Measurements from ENCODE around the gene B3GNT3.
"Not testable (repeated sequence)": the region's sequence is repeated elsewhere in the genome, so short reads cannot be mapped to it uniquely, and the experiment has no call there.

Gene B3GNT3

GRCh38 chr19:17767559-17767958 is 27.4 kb upstream of the B3GNT3 start:
- DNase-seq (ENCODE audit: low read depth) = no peak

GRCh38 chr19:17770613-17771012 is 24.3 kb upstream of the B3GNT3 start:
- DNase-seq (ENCODE audit: low read depth) = no peak

DNA sequence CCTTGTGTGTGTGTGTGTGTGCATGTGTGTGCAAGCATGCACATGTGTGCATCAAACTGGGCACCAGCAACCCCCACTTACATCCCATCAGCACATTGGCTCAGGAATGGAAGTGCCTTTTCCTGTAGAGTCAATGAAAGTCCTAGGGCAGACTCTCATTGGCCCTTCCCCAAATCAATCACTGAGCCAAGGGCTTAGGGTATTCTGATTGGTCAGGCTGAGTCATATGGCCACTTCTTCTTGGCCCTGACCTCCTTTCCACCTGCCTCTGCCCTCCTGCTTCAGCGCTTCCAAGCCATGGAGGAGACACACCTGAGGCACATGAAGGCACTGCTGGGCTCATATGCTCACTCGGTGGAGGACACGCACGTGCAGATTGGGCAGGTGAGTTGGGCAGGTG is 22.8 kb upstream of the B3GNT3 start:
- DNase-seq (ENCODE audit: low read depth) = no peak

GRCh38 chr19:17775245-17775927 is 19.6 kb upstream of the B3GNT3 start:
- peak; percentile 24 for DNase-seq (ENCODE audit: low read depth)

GRCh38 chr19:17775991-17776803 is 18.7 kb upstream of the B3GNT3 start:
- DNase-seq (ENCODE audit: low read depth) = no peak

GRCh38 chr19:17777840-17778239 is 17.1 kb upstream of the B3GNT3 start:
- not testable (repeated sequence) for DNase-seq (ENCODE audit: low read depth)

- peak; percentile 52 for DNase-seq (ENCODE audit: low read depth)
Observed at GRCh38 chr19:17778251-17778967, 16.5 kb upstream of the B3GNT3 start.

GRCh38 chr19:17778968-17779929 is 15.7 kb upstream of the B3GNT3 start:
- no peak for DNase-seq (ENCODE audit: low read depth)

GRCh38 chr19:17780781-17781180 is 14.2 kb upstream of the B3GNT3 start:
- DNase-seq (ENCODE audit: low read depth) = no peak

DNA sequence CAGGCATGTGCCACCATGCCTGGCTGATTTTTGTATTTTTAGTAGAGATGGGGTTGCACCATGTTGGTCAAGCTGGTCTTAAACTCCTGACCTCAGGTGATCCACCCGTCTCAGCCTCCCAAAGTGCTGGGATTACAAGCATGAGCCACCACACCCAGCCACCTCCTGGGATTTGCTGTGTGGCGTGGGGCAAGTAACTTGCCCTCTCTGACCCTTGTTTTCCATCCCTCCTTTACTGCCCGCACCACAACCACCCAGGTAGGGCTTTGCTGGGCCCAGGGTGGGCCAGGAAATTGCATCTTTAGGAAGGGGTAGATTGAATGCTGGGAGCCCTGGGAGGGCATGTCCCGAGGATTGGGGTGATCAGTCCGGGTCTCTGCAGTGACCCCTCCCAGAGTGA is 11.2 kb upstream of the B3GNT3 start:
- DNase-seq (ENCODE audit: low read depth) = not testable (repeated sequence)

DNA sequence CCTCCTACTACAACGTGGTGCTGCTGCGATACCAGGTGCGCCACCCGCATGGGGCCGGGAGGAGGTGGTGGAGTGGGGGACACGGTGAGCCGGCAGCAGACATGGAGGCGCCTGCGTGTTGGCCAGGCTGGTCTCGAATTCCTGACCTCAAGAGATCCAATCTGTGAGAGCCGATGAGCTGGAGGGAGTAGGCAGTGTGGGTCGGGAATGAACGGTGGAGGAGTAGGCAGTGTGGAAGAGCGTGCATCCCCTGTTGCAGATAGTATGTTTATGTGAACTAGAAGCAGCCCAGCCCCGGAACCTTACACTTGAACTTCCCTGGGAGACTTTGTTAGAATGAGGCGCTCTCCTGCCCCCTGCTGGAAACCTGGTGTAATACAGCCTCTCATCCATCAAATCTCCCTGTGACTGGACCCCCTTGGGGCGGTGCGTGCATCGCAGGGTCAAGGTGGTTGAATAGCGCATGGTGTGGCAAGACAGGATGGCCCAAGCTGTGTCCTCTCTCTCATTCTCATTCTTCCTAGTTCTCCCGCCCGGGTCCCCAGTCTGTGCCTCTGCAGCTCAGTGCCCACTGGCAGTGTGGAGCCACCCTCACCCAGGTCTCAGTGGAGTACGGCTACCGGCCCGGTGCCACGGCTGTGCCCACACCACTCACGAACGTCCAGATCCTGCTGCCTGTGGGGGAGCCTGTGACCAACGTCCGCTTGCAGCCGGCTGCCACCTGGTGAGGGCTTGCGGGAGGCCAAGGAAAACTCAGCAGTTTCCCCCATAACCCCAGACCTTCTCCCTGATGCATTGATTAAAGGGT is 10.5 kb upstream of the B3GNT3 start:
- DNase-seq (ENCODE audit: low read depth) = peak; percentile 62

DNA sequence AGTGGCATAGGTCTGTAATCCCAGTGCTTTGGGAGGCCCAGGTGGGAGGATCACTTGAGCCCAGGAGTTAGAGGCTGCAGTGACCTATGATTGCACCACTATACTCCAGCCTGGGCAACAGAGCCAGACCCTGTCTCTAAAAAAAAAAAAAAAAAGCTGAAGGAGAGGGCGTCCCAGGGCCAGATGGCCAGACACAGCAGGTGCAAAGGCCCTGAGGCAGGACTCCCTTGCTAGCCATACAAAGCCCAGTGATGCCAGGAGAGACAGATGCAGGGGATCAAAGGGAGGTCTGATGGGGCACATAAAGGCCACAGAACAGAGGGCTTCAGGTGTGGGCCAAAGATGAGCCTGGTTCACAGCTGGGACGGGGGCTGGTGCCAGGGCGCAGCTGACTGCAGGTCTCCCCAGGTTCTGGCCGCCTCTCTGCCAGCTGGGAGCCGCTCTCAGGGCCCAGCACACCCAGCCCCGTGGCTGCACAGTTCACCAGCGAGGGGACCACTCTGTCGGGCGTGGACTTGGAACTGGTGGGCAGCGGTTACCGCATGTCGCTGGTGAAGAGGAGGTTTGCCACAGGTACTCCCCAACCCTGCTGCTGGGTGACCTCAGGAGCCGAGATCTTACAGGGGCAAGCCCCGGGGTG is 7.5 kb upstream of the B3GNT3 start:
- DNase-seq (ENCODE audit: low read depth) = no peak

- no peak for DNase-seq (ENCODE audit: low read depth)
Observed at GRCh38 chr19:17788632-17789031, 6.3 kb upstream of the B3GNT3 start.

DNA sequence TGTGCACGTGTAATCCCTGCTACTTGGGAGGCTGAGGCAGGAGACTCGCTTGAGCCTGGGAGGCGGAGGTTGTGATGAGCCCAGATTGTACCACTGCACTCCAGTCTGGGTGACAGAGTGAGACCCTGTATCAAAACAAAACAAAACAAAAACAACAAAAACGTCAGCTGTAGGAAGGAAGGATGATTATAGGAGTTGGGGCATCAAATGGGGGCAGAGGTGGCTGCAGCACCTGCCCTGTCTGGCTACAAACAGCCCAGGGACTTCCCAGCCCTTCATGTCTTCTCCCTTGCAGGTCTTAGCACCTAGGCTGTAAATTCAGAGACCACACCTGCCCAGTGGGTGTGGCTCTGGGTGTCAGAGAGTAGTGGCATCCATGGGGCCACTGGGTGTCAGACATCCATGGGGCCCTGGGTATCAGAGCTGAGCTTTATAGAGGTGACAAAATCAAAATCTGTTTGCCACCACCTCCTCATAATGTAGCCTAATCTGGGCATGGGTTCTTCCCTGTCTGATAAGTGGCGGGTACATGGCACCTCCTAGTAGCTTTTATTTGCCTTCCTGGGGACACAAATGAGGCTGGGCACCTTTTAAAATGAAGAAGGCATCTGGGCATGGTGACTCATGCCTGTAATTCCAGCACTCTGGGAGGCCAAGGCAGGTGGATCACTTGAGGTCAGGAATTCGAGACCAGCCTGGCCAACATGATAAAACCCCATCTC is 4.7 kb upstream of the B3GNT3 start:
- no peak for DNase-seq (ENCODE audit: low read depth)

- no peak for DNase-seq (ENCODE audit: low read depth)
Observed at GRCh38 chr19:17794412-17794730, 567 bp upstream of the B3GNT3 start.

- no peak for DNase-seq (ENCODE audit: low read depth)
Observed at GRCh38 chr19:17795495-17795856, 538 bp downstream of the B3GNT3 start.

GRCh38 chr19:17796013-17796837 is 1.3 kb downstream of the B3GNT3 start:
- DNase-seq (ENCODE audit: low read depth) = no peak

GRCh38 chr19:17796838-17797423 is 2.0 kb downstream of the B3GNT3 start:
- no peak for DNase-seq (ENCODE audit: low read depth)

All from activated T-cell treated with anti-CD3 and anti-CD28 coated beads for 48 hours (primary cell).